Esophagus squamous epithelium (tissue), 5 donors: ENCODE data around the gene DNAJC5G. TPM values are rescaled to one million over a fixed set of nuclear protein-coding genes. Genes with fewer than 3 reads are reported as not detected.
"Not testable (repeated sequence)": the region's sequence is repeated elsewhere in the genome, so short reads cannot be mapped to it uniquely, and the experiment has no call there.

ENCODE experiments used
- DNase-seq: peaks from one replicate; lab custom pipeline; 2025; lab: John Stamatoyannopoulos, UW
- H3K27ac ChIP-seq, 4 donors: fragments of 200-600 bp; sonication (generic); one replicate each; pipeline ENCODE4 v1.5.1; 2016 to 2019; ENCODE audit warnings: mild to moderate bottlenecking in 1 of 4
- H3K27me3 ChIP-seq, 4 donors: fragments of 200-600 bp; sonication (generic); 1 replicate in 3 of 4; 2 replicates in 1 of 4; pipeline versions ENCODE4 v1.5.1 to v1.6.0; 2017 to 2021; ENCODE audit warnings: antibody characterized with exemption in 1 of 4
- H3K36me3 ChIP-seq, 3 donors: fragments of 200-600 bp; sonication (generic); one replicate each; pipeline ENCODE4 v1.5.1; 2016 to 2019
- H3K4me1 ChIP-seq, 3 donors: fragments of 200-600 bp; sonication (generic); one replicate each; pipeline ENCODE4 v1.5.1; 2017 to 2019
- H3K4me3 ChIP-seq, 4 donors: fragments of 200-600 bp; sonication (generic); 1 replicate in 3 of 4; 2 replicates in 1 of 4; pipeline ENCODE4 v1.5.1; 2016 to 2019; ENCODE audit warnings: mild to moderate bottlenecking in 2 of 4, moderate library complexity in 1 of 4
- H3K9me3 ChIP-seq, 3 donors: fragments of 200-600 bp; sonication (generic); one replicate each; pipeline ENCODE4 v1.5.1; 2016 to 2019
- CTCF ChIP-seq, 6 experiments: fragments of 450-650 bp in 4 of 6; fragments of 200-600 bp in 2 of 6; sonication (generic) in 2 of 6; IDR thresholded peaks; one replicate each; pipeline ENCODE4 v1.5.1; 2016 to 2019; ENCODE audit warnings: antibody characterized with exemption in 6 of 6, mild to moderate bottlenecking in 4 of 6, moderate library complexity in 4 of 6
- POLR2A ChIP-seq, 4 donors: fragments of 450-650 bp; IDR thresholded peaks; one replicate each; pipeline ENCODE4 v1.6.1; 2017; ENCODE audit warnings: antibody characterized with exemption in 4 of 4, mild to moderate bottlenecking in 4 of 4, moderate library complexity in 3 of 4
- WGBS, 2 donors: methylation state at CpG; one replicate each; pipeline ENCODE4 v1.1.5; 2018; 5-methylcytosine and 5-hydroxymethylcytosine counted together
- intact Hi-C: fragments of 100-400 bp; cut with DNase I; formaldehyde crosslinking; loops from one replicate; pipeline ENCODE4 v1.15.0; 2022
- total RNA-seq, 4 donors: library from RNA; depleted of rRNA; stranded (reverse); fragments of >200 nt; gene quantifications; one replicate each; pipeline ENCODE4 v1.1.0, GENCODE V29; 2016
- donor health status: DM: yes; HTN: yes; CAD: no.

DNAJC5G gene
- total RNA-seq, 4 donors from 2014 or later, result 0.38 TPM; not detected in 3

DNA sequence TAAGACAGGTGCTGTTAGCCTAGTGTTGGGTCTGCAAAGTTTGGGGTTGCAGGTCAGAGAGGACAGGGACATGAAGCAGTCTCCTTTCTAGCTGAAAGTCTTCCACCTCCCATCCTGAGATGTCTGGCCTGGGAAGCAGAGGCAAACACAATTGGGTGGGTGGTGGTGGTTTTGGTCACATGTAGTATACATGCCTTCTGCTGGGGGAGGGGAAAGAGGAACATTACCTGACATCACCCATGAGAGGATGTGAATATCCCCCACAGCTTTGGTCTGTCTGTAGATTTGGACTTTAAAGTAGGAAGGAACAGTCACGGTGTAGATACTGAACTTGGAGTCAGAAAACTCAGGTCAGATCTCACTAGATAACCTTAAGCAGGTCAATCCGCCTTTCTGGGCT is 4.6 kb upstream of the DNAJC5G start:
- intact Hi-C loops, result loop anchor here (10.0 kb wide), 1 partner anchor 166 kb away; no protein-coding TSS in a partner anchor
- no peak for DNase-seq
- Histone ChIP-seq H3K27ac (no peak overlapping the region), H3K27me3 (peaks cover 0 to 89% (median 2%) of the 10 kb centered on the region in 4 donors), H3K4me3 (no peak overlapping the region), H3K4me1 (no peaks in the 10 kb centered on the region), H3K36me3 (no peaks in the 10 kb centered on the region), H3K9me3 (no peaks in the 10 kb centered on the region)
- TF ChIP-seq POLR2A (IDR thresholded peaks at IDR 0.05) (no peak), CTCF (IDR thresholded peaks at IDR 0.05) (no peak)
- WGBS, 2 donors, result 67 to 79% methylated on average over 2 of the region's 2 CpGs

- Histone ChIP-seq H3K9me3 (no peaks in the 10 kb centered on the region), H3K27me3 (peaks cover 0 to 86% (median 0%) of the 10 kb centered on the region in 4 donors), H3K36me3 (no peaks in the 10 kb centered on the region), H3K27ac (no peak overlapping the region), H3K4me1 (no peaks in the 10 kb centered on the region), H3K4me3 (no peak overlapping the region)
- TF ChIP-seq CTCF (IDR thresholded peaks at IDR 0.05), result no peak
- TF ChIP-seq POLR2A (IDR thresholded peaks at IDR 0.05), result no peak
- intact Hi-C loops, result loop anchor here (10.0 kb wide), 1 partner anchor 167 kb away; no protein-coding TSS in a partner anchor
- DNase-seq, result no peak
- WGBS, 2 donors, result 63 to 72% methylated on average over 9 to 11 of the region's 11 CpGs
Measured at GRCh38 chr2:27271631-27272340, 3.4 kb upstream of the DNAJC5G start.

- H3K27ac ChIP-seq, H3K4me1 ChIP-seq, H3K9me3 ChIP-seq, DNase-seq, H3K36me3 ChIP-seq, H3K4me3 ChIP-seq: not testable (repeated sequence)
- 73 to 76% methylated on average over 11 to 14 of the region's 15 CpGs for WGBS, 2 donors
- intact Hi-C loops, result loop anchor here (10.0 kb wide), 1 partner anchor 168 kb away; no protein-coding TSS in a partner anchor
- H3K27me3 ChIP-seq, result peaks cover 0 to 85% (median 0%) of the 10 kb centered on the region in 4 donors
Measured at GRCh38 chr2:27272537-27273522, 2.4 kb upstream of the DNAJC5G start.

DNA sequence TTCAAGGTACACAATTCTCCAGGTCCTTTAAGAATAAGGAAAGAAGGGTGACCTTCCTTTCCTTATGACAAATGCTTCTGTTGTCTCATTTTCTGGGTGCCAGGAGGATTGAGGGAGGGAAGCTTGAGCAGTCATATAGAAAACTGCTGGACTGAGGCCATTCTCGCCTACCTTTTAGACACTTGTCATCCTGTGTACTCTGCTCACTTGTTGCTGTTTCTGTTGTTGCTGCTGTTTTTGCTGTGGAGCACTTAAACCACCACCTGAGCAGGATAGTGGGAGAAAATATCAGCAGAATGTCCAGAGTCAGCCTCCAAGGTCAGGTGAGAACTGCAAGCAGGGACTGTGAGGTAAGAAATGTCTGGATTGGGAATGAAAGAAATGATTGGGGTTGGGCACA is 2.8 kb downstream of the DNAJC5G start:
- Histone ChIP-seq H3K4me1 (no peaks in the 10 kb centered on the region), H3K27ac (no peak overlapping the region), H3K9me3 (no peaks in the 10 kb centered on the region), H3K27me3 (peaks cover 0 to 71% (median 0%) of the 10 kb centered on the region in 4 donors), H3K36me3 (no peaks in the 10 kb centered on the region), H3K4me3 (no peak overlapping the region)
- no peak for DNase-seq
- TF ChIP-seq CTCF (IDR thresholded peaks at IDR 0.05) (no peak), POLR2A (IDR thresholded peaks at IDR 0.05) (no peak)
- intact Hi-C loops, result loop anchor here (10.0 kb wide), 1 partner anchor 173 kb away; no protein-coding TSS in a partner anchor
- 47 to 67% methylated on average over 1 of the region's 1 CpG for WGBS, 2 donors

GRCh38 chr2:27280826-27281225 is 5.6 kb downstream of the DNAJC5G start:
- Histone ChIP-seq H3K27ac (no peak overlapping the region), H3K36me3 (no peaks in the 10 kb centered on the region), H3K4me1 (no peaks in the 10 kb centered on the region), H3K27me3 (peaks cover 0 to 66% (median 0%) of the 10 kb centered on the region in 4 donors), H3K9me3 (no peaks in the 10 kb centered on the region), H3K4me3 (no peak overlapping the region)
- WGBS, 2 donors, result 49 to 56% methylated on average over 3 of the region's 3 CpGs
- intact Hi-C loops, result no loop called here
- TF ChIP-seq CTCF (IDR thresholded peaks at IDR 0.05) (no peak), POLR2A (IDR thresholded peaks at IDR 0.05) (no peak)
- no peak for DNase-seq
